ENCODE measurements around the gene OFD1. TPM values are rescaled to one million over a fixed set of nuclear protein-coding genes. Genes with fewer than 3 reads are reported as not detected.
"Not testable (repeated sequence)": the region's sequence is repeated elsewhere in the genome, so short reads cannot be mapped to it uniquely, and the experiment has no call there.

Gene OFD1
- total RNA-seq, 2 donors from 2014 or later: 7.7 to 8.1 TPM

GRCh38 chrX:13719192-13719856 lies 15.2 kb upstream of the OFD1 start:
- no peak overlapping the region for H3K27ac ChIP-seq

GRCh38 chrX:13721371-13721770 lies 13.2 kb upstream of the OFD1 start:
- DNase-seq (ENCODE audit: low spot score): no peak
- Histone ChIP-seq H3K27me3 (no peaks in the 10 kb centered on the region), H3K4me1 (peaks cover 0 to 13% of the 10 kb centered on the region in 2 donors), H3K9me3 (no peaks in the 10 kb centered on the region), H3K36me3 (peaks cover 19% of the 10 kb centered on the region), H3K4me3 (no peak overlapping the region), H3K27ac (no peak overlapping the region)
- no peak for TF ChIP-seq CTCF (IDR thresholded peaks at IDR 0.05)

More at GRCh38 chrX:13719192-13719856, 15.2 kb upstream of the OFD1 start:
- Histone ChIP-seq H3K4me3 (no peak overlapping the region), H3K9me3 (no peaks in the 10 kb centered on the region), H3K36me3 (peaks cover 28% of the 10 kb centered on the region), H3K4me1 (peaks cover 0 to 13% of the 10 kb centered on the region in 2 donors), H3K27me3 (no peaks in the 10 kb centered on the region)
- no peak for DNase-seq (ENCODE audit: low spot score)
- no peak for TF ChIP-seq CTCF (IDR thresholded peaks at IDR 0.05)

GRCh38 chrX:13721819-13722519 lies 12.6 kb upstream of the OFD1 start:
- no peak for DNase-seq (ENCODE audit: low spot score)
- Histone ChIP-seq H3K4me1 (peaks cover 0 to 13% of the 10 kb centered on the region in 2 donors), H3K36me3 (peaks cover 17% of the 10 kb centered on the region), H3K9me3 (no peaks in the 10 kb centered on the region), H3K27ac (no peak overlapping the region), H3K27me3 (no peaks in the 10 kb centered on the region), H3K4me3 (no peak overlapping the region)
- no peak for TF ChIP-seq CTCF (IDR thresholded peaks at IDR 0.05)

GRCh38 chrX:13724878-13725277 lies 9.7 kb upstream of the OFD1 start:
- not testable (repeated sequence) for H3K4me3 ChIP-seq; H3K27ac ChIP-seq; H3K36me3 ChIP-seq; DNase-seq (ENCODE audit: low spot score); H3K27me3 ChIP-seq; H3K4me1 ChIP-seq; H3K9me3 ChIP-seq

GRCh38 chrX:13726583-13726982 lies 8.0 kb upstream of the OFD1 start:
- H3K36me3 ChIP-seq; H3K9me3 ChIP-seq; H3K4me1 ChIP-seq; DNase-seq (ENCODE audit: low spot score); H3K27me3 ChIP-seq; H3K4me3 ChIP-seq; H3K27ac ChIP-seq: not testable (repeated sequence)

GRCh38 chrX:13730523-13730922 lies 4.0 kb upstream of the OFD1 start:
- not testable (repeated sequence) for H3K9me3 ChIP-seq; H3K27ac ChIP-seq; H3K36me3 ChIP-seq; DNase-seq (ENCODE audit: low spot score); H3K4me3 ChIP-seq; H3K27me3 ChIP-seq
- peaks cover 0 to 12% of the 10 kb centered on the region in 2 donors for H3K4me1 ChIP-seq

GRCh38 chrX:13732246-13733067 lies 2.1 kb upstream of the OFD1 start:
- Histone ChIP-seq H3K9me3 (no peaks in the 10 kb centered on the region), H3K4me1 (peaks cover 0 to 12% of the 10 kb centered on the region in 2 donors), H3K36me3 (no peaks in the 10 kb centered on the region), H3K27ac (peak overlapping the region in 1 of 2 donors; percentile 88), H3K4me3 (no peak overlapping the region), H3K27me3 (no peaks in the 10 kb centered on the region)
- TF ChIP-seq CTCF (IDR thresholded peaks at IDR 0.05): no peak
- no peak for DNase-seq (ENCODE audit: low spot score)

Measured in right atrium auricular region (tissue), 2 donors.